WTC11 (cell line): Measurements from ENCODE around the gene ZDHHC4. TPM values are rescaled to one million over a fixed set of nuclear protein-coding genes. Genes with fewer than 3 reads are reported as not detected.
A peak's percentile ranks its signal among the peaks of the same experiment; 100 is the strongest.

ENCODE experiments used
- CBFB ChIP-seq: sonication (generic); formaldehyde crosslinking; IDR thresholded peaks from 2 replicates; pipeline ENCODE4 v1.8.1; 2022; ENCODE audit warnings: mild to moderate bottlenecking, low read depth, missing genetic modification reagents
- CDX4 ChIP-seq: fragments of 250-450 bp; sonication (Bioruptor Pico); IDR thresholded peaks from 2 replicates; pipeline ENCODE4 v1.9.0; 2021; ENCODE audit warnings: moderate library complexity, mild to moderate bottlenecking, inconsistent platforms, borderline replicate concordance
- CREB1 ChIP-seq: sonication (generic); formaldehyde crosslinking; IDR thresholded peaks from 2 replicates; pipeline ENCODE4 v1.8.0; 2023; ENCODE audit warnings: mild to moderate bottlenecking, missing genetic modification reagents
- CREM ChIP-seq: sonication (generic); formaldehyde crosslinking; IDR thresholded peaks from 2 replicates; pipeline ENCODE4 v1.8.1; 2022; ENCODE audit warnings: mild to moderate bottlenecking, missing genetic modification reagents, moderate library complexity
- E2F4 ChIP-seq: sonication (generic); formaldehyde crosslinking; IDR thresholded peaks from 2 replicates; pipeline ENCODE4 v1.8.1; 2022; ENCODE audit warnings: low read depth, mild to moderate bottlenecking, moderate library complexity, missing genetic modification reagents, borderline replicate concordance
- E2F5 ChIP-seq: sonication (generic); formaldehyde crosslinking; IDR thresholded peaks from 2 replicates; pipeline ENCODE4 v1.8.1; 2022; ENCODE audit warnings: mild to moderate bottlenecking, moderate library complexity, missing genetic modification reagents
- EMX1 ChIP-seq: fragments of 250-450 bp; sonication (Bioruptor Pico); IDR thresholded peaks from 2 replicates; pipeline ENCODE4 v1.8.0; 2021; ENCODE audit warnings: mild to moderate bottlenecking
- FOXP4 ChIP-seq: sonication (generic); formaldehyde crosslinking; IDR thresholded peaks from 2 replicates; pipeline ENCODE4 v1.8.0; 2022; ENCODE audit warnings: mild to moderate bottlenecking, missing genetic modification reagents
- GTF2I ChIP-seq: fragments of 250-450 bp; sonication (Bioruptor Pico); conservative IDR thresholded peaks from 2 replicates; pipeline ENCODE4 v1.4.0; 2021; ENCODE audit warnings: mild to moderate bottlenecking
- MLX ChIP-seq: sonication (generic); formaldehyde crosslinking; IDR thresholded peaks from 2 replicates; pipeline ENCODE4 v1.8.1; 2023; ENCODE audit warnings: mild to moderate bottlenecking, missing genetic modification reagents, moderate library complexity
- NR3C1 ChIP-seq: sonication (generic); formaldehyde crosslinking; conservative IDR thresholded peaks from 2 replicates; pipeline ENCODE4 v1.8.1; 2023; ENCODE audit warnings: low read depth, mild to moderate bottlenecking, missing genetic modification reagents
- PREB ChIP-seq: sonication (generic); formaldehyde crosslinking; IDR thresholded peaks from 2 replicates; pipeline ENCODE4 v1.8.1; 2022; ENCODE audit warnings: mild to moderate bottlenecking, missing genetic modification reagents, moderate library complexity, borderline replicate concordance
- RELA ChIP-seq: sonication (generic); formaldehyde crosslinking; IDR thresholded peaks from 2 replicates; pipeline ENCODE4 v1.8.1; 2022; ENCODE audit warnings: missing genetic modification reagents, mild to moderate bottlenecking, borderline replicate concordance
- SMAD3 ChIP-seq: sonication (generic); formaldehyde crosslinking; IDR thresholded peaks from 2 replicates; pipeline ENCODE4 v1.8.0; 2022; ENCODE audit warnings: missing genetic modification reagents, mild to moderate bottlenecking, borderline replicate concordance
- SP1 ChIP-seq: sonication (generic); formaldehyde crosslinking; conservative IDR thresholded peaks from 2 replicates; pipeline ENCODE4 v1.8.1; 2022; ENCODE audit warnings: missing genetic modification reagents
- STAT6 ChIP-seq: sonication (generic); formaldehyde crosslinking; conservative IDR thresholded peaks from 2 replicates; pipeline ENCODE4 v1.8.1; 2023; ENCODE audit warnings: mild to moderate bottlenecking, low read depth, missing genetic modification reagents, moderate library complexity
- TEAD4 ChIP-seq: sonication (generic); formaldehyde crosslinking; IDR thresholded peaks from 2 replicates; pipeline ENCODE4 v1.8.0; 2022; ENCODE audit warnings: mild to moderate bottlenecking, missing genetic modification reagents
- ZNF425 ChIP-seq: fragments of 250-450 bp; sonication (Bioruptor Pico); conservative IDR thresholded peaks from 2 replicates; pipeline ENCODE4 v1.9.0; 2021; ENCODE audit warnings: mild to moderate bottlenecking
- ZNF512 ChIP-seq: sonication (generic); formaldehyde crosslinking; IDR thresholded peaks from 2 replicates; pipeline ENCODE4 v1.8.1; 2022; ENCODE audit warnings: missing genetic modification reagents, borderline replicate concordance
- ZSCAN18 ChIP-seq: fragments of 250-450 bp; sonication (Bioruptor Pico); IDR thresholded peaks from 2 replicates; pipeline ENCODE4 v2.1.2; 2022; ENCODE audit warnings: mild to moderate bottlenecking, moderate library complexity
- total RNA-seq: library from RNA; stranded (reverse); gene quantifications from 3 replicates; pipeline ENCODE4 v1.2.3, GENCODE V29; 2021

Gene ZDHHC4
- total RNA-seq, 1 experiment from 2014 or later: 37.7 TPM

GRCh38 chr7:6589829-6590644 lies 12.8 kb downstream of the ZDHHC4 start, which contains the start of gene INTS15 (continued):
- TF ChIP-seq ZNF425 (CRISPR knock-in tag) (no peak), E2F4 (CRISPR knock-in tag) (no peak), EMX1 (CRISPR knock-in tag) (no peak), PREB (no peak), CREM (CRISPR knock-in tag) (peak; percentile 57; the same call in 1 of the 2 replicates), E2F5 (CRISPR knock-in tag) (0 out of 2 replicates have a peak, but pooled peaks have one; percentile 47), SP1 (CRISPR knock-in tag) (peak; percentile 89), GTF2I (CRISPR knock-in tag) (no peak), NR3C1 (CRISPR knock-in tag) (no peak), CREB1 (CRISPR knock-in tag) (no peak), STAT6 (no peak), TEAD4 (no peak), FOXP4 (CRISPR knock-in tag) (peak; percentile 46), MLX (CRISPR knock-in tag) (no peak), ZNF512 (CRISPR knock-in tag) (no peak), CBFB (CRISPR knock-in tag) (no peak), ZSCAN18 (CRISPR knock-in tag) (no peak), RELA (CRISPR knock-in tag) (no peak), SMAD3 (CRISPR knock-in tag) (no peak), CDX4 (CRISPR knock-in tag) (no peak)
